ENCODE data around the gene KRT10.
"Not testable (repeated sequence)": the region's sequence is repeated elsewhere in the genome, so short reads cannot be mapped to it uniquely, and the experiment has no call there.

KRT10 gene

GRCh38 chr17:40822132-40822812, at the start of gene KRT10:
Gene KRT10 (minus strand): TSS chr17:40822614. CDS start chr17:40822585, 29 bp downstream.
- no peak for DNase-seq

- no peak for DNase-seq
Measured at GRCh38 chr17:40871316-40871715, 48.9 kb upstream of the KRT10 start.

GRCh38 chr17:40870136-40870535, 47.7 kb upstream of the KRT10 start:
- DNase-seq: no peak

GRCh38 chr17:40866838-40867237, 44.4 kb upstream of the KRT10 start, which contains the start of gene KRT12:
Gene KRT12 (minus strand): TSS chr17:40867223. CDS start chr17:40867186, 37 bp downstream.
- DNase-seq: no peak

GRCh38 chr17:40864661-40865390, 42.4 kb upstream of the KRT10 start:
- no peak for DNase-seq

GRCh38 chr17:40862985-40863733, 40.7 kb upstream of the KRT10 start:
- no peak for DNase-seq

GRCh38 chr17:40859536-40859935, 37.1 kb upstream of the KRT10 start:
- DNase-seq: no peak

GRCh38 chr17:40858667-40859066, 36.3 kb upstream of the KRT10 start:
- not testable (repeated sequence) for DNase-seq

GRCh38 chr17:40857535-40857934, 35.1 kb upstream of the KRT10 start:
- no peak for DNase-seq

- no peak for DNase-seq
Measured at GRCh38 chr17:40854175-40854814, 31.9 kb upstream of the KRT10 start.

GRCh38 chr17:40852364-40852763, 29.9 kb upstream of the KRT10 start:
- no peak for DNase-seq

GRCh38 chr17:40850293-40850972, 28.0 kb upstream of the KRT10 start:
- no peak for DNase-seq

GRCh38 chr17:40849723-40850122, 27.3 kb upstream of the KRT10 start:
- DNase-seq: no peak

- no peak for DNase-seq
Measured at GRCh38 chr17:40848583-40849235, 26.3 kb upstream of the KRT10 start.

- no peak for DNase-seq
Measured at GRCh38 chr17:40846515-40847144, 24.2 kb upstream of the KRT10 start.

- DNase-seq: no peak
Measured at GRCh38 chr17:40844671-40845107, 22.3 kb upstream of the KRT10 start.

- no peak for DNase-seq
Measured at GRCh38 chr17:40843242-40843641, 20.8 kb upstream of the KRT10 start.

- DNase-seq: no peak
Measured at GRCh38 chr17:40841246-40841645, 18.8 kb upstream of the KRT10 start.

GRCh38 chr17:40839194-40839593, 16.8 kb upstream of the KRT10 start:
- DNase-seq: no peak

GRCh38 chr17:40836020-40836419, 13.6 kb upstream of the KRT10 start:
- no peak for DNase-seq

- DNase-seq: no peak
Measured at GRCh38 chr17:40833882-40834281, 11.5 kb upstream of the KRT10 start.

All from GF-D8 (cell line).